HG02763 (cell line): Measurements from ENCODE around the gene LMNA.
"Not testable (repeated sequence)": the region's sequence is repeated elsewhere in the genome, so short reads cannot be mapped to it uniquely, and the experiment has no call there.

ENCODE experiments used
- ATAC-seq: cut with Tn5 transposase; IDR thresholded peaks from one replicate; pipeline ENCODE4 v1.9.1; 2021; ENCODE audit warnings: mild to moderate bottlenecking, moderate library complexity; ENCODE audit not compliant: unreplicated experiment

Gene LMNA

DNA sequence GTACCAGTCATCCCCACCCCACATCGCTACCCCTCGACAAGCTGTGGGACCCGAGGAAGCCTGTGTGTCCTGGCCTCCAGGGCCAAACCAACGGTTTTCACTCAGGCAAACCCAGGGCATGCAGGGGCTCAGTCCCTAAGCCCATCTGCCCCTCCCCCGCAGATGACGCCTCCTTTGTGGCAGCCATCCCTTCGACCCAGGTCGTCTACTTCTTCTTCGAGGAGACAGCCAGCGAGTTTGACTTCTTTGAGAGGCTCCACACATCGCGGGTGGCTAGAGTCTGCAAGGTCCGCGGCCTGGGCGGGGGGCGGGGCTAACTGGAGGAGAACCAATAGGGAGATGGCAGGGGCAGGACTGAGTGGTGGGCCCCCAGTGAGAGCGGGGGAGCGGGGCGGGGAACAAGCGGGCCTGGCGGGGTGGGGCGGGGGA, 46.2 kb downstream of the LMNA start:
- no peak for ATAC-seq

DNA sequence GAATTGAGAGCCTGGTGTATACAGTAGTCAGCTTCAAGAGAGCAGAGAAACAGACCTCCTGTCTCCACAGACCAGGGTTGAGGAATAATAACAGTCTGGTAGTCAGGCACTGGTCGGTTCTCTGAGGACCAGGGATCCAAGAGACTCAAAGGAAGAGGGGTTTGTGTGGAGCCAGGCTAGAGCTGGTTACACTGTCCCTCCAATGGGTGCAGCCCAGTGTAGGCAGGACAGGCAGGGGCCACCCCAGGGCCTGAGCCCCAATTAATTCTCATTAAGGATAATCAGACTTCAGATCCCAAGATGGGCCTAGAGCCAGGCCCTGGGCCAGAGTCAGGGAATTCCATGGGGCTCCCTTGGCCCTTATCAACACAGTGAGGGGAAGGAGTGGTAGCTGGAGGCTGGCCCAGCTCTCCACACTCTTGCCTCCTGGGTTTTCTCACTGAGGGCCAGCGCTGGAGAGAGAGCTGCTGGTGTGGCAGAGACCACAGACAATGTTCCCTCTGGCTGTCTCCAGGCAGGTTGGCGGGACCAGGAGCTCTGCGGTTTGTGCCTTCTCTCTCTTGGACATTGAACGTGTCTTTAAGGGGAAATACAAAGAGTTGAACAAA, 48.0 kb downstream of the LMNA start:
- ATAC-seq: no peak

DNA sequence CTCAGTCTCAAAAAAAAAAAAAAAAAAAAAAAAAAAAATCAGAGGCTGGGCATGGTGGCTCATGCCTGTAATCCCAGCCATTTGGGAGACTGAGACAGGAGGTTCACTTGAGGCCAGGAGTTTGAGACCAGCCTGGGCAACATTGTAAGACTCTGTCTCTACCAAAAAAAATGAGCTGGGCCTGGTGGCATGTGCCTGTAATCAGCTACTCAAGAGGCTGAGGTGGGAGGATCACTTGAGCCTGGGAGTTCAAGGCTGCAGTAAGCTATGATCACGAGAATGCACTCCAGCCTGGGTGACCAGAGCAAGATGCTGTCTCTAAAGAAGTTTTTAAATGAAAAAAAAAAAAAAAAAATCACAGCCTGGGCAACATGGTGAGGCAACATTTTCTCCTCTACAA, 49.2 kb downstream of the LMNA start:
- ATAC-seq: no peak

DNA sequence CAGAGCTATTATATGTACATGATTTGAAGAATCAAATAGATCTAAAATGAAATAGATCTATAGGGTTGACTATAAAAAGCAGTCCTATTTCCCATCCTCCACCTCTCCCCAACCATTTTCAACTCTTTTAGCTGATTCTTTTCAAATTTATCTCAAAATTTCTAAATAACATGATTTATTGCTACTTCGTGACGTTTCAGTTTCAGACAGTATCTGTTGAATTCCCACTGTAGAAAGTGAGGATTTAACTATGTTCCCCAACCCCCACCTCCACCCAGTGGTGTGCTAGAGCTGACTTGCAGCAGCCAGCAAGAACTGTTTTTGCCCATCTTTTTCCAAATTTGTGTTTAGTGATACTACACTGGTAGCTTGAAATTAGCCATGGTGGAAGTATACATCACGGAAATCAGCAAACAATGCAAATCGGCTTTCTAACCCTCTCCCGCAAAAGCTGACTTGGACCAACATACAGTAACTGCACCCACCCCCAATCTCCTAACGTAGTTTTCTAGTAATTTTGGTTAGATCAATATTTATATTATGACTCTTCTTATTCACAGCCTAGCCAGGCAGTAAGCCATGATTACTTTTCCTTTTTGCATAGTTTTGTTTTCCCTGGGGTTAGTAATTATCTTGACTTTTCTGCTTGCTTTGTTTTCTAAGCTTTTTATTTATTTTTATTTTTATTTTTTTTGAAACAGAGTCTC, 49.8 kb downstream of the LMNA start:
- ATAC-seq: no peak

DNA sequence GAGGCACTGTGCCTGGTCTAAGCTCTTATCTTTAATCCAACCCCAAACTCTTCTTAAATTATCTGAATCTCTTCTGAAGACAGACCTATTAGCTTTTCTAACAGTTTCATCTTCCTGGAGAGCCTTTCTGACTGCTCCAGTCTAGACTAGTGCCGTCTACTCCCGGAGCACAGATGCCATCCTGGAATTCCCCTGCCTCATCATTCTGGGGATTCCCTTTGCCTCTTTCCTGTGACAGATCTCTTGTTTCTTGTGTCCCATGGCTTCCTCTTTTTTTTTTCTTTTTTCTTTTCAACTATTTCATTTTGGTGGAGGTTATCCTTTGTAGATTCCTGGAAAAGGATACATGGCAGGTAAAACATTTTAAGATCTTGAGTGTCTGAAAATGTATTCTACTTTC, 50.6 kb downstream of the LMNA start:
- ATAC-seq: no peak

DNA sequence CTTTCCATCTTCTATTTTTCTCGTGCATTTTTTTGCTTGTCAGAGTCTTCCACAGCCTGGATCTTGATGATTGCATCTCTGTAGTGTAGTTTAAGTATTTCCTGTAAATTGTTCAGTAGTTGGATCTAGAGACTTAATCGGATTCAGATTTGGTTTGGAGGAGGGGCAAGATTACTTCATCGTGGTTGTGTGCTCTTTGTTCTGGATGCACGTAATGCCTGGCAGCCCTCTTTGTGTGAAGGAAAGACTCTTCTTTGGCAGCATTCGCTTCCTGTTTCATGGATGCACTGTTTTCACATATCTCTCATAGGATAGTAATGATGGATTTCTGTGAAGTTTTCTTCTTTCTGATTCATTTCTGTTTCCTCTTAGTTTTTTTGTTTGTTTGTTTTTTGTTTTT, 53.0 kb downstream of the LMNA start:
- ATAC-seq: no peak

DNA sequence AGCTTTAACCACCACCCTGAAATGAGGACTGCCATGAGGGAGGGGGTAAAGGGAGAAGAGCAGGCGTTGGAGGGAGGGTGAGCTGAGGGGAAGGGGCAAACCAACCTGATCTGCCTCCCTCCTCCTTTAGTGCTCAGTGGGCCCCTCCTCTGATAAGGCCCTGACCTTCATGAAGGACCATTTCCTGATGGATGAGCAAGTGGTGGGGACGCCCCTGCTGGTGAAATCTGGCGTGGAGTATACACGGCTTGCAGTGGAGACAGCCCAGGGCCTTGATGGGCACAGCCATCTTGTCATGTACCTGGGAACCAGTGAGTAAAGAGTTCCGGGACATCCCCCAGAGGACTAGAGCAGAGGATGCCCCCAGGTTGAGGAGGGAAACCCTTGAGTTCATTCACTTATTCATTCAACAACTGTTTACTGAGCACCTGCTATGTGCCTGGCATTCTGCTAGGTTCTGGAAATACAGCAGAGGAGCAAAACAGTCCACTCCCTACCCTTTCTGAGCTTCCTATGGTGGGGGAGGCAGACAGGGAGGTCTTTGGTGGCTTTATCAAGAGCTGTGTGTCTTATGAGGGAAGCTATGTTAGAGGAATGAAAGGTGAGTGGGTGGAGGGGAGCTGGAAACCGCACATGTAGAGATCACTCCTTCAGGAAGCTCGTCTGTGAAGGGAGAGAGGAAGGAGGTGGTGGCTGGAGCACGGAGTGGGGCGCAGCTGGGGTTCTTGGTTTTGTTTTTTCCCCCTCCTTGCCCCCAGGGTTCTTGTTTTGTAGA, 58.4 kb downstream of the LMNA start:
- ATAC-seq: no peak

DNA sequence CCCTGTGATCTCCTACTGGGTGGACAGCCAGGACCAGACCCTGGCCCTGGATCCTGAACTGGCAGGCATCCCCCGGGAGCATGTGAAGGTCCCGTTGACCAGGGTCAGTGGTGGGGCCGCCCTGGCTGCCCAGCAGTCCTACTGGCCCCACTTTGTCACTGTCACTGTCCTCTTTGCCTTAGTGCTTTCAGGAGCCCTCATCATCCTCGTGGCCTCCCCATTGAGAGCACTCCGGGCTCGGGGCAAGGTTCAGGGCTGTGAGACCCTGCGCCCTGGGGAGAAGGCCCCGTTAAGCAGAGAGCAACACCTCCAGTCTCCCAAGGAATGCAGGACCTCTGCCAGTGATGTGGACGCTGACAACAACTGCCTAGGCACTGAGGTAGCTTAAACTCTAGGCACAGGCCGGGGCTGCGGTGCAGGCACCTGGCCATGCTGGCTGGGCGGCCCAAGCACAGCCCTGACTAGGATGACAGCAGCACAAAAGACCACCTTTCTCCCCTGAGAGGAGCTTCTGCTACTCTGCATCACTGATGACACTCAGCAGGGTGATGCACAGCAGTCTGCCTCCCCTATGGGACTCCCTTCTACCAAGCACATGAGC, 62.2 kb downstream of the LMNA start:
- ATAC-seq: no peak

DNA sequence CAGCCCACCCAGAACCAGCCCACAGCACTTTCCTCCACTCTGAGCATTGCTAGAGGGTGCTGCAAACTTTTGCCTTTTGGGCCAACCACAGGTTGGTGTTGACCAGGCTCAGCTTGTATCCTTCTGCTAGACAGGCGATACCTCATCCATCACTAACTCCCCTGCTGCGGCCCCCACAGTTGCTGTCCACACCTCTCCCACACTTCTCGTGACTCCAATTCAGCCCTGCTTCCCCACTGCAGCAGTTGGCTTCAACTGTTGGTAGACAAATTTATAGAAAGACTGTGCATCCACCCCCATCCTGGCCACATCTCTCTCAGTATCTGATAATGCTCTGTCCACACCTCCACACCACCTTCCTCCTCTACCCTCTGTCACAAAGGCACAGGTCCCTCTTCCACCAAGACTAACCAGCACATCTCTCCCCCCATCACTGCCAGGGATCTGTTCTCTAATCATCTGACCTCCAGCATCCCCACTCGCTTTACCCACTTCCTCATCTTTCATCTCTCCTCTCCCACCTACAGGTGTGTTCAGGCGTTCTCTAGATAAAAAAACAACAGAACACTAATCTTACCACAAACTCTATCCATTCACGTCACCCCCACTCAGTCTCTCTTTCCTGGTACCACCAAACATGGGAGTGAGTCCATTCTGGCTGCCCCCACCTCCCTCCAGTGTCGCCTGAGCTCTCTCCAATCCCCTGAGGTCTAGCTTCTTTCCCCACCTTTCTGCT, 63.6 kb downstream of the LMNA start:
- no peak for ATAC-seq

DNA sequence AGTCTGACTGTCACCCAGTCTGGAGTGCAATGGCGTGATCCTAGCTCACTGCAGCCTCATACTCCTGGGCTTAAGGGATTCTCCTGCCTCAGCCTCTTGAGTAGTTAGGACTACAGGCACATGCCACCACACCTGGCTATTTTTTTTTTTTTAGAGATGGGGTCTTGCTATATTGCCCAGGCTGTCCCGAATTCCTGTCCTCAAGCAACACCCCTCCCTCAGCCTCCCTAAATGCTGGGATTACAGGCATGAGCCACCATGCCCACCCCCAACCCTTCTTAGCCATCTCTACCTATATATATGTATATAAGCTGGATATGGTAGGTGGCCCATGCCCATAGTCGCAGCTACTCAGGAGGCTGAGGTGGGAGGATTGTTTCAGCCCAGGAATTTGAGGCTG, 66.0 kb downstream of the LMNA start:
- no peak for ATAC-seq

DNA sequence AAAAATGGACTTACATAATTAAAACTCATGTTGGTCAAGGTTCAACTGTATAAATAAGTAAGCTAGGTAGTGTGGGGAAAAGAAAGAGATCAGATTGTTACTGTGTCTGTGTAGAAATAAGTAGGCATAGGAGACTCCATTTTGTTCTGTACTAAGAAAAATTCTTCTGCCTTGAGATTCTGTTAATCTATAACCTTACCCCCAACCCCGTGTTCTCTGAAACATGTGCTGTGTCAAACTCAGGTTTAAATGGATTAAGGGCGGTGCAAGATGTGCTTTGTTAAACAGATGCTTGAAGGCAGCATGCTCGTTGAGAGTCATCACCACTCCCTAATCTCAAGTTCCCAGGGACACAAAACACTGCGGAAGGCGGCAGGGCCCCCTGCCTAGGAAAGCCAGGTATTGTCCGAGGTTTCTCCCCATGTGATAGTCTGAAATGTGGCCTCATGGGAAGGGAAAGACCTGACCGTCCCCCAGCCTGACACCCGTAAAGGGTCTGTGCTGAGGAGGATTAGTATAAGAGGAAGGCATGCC, 66.9 kb downstream of the LMNA start:
- ATAC-seq: not testable (repeated sequence)

DNA sequence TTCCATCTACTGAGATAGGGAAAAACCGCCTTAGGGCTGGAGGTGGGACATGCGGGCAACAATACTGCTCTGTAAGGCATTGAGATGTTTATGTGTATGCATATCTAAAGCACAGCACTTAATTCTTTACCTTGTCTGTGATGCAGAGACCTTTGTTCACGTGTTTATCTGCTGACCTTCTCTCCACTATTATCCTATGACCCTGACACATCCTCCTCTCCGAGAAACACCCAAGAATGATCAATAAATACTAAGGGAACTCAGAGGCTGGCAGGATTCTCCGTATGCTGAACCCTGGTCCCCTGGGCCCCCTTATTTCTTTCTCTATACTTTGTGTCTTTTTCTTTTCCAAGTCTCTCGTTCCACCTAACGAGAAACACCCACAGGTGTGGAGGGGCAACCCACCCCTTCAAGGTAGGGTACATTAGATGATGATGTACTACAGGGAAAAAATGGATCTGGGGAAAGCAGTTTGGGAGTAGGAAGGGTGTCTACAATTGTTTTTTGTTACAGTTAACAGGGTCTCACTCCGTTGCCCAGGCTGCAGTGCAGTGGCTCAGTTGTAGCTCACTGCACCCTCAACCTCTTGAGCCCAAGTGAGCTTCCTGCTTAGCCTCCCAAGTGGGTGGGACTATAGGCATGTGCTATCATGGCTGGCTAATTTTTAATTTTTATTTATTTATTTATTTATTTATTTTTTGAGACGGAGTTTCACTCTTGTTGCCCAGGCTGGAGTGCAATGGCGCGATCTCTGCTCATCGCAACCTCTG, 67.7 kb downstream of the LMNA start:
- not testable (repeated sequence) for ATAC-seq

DNA sequence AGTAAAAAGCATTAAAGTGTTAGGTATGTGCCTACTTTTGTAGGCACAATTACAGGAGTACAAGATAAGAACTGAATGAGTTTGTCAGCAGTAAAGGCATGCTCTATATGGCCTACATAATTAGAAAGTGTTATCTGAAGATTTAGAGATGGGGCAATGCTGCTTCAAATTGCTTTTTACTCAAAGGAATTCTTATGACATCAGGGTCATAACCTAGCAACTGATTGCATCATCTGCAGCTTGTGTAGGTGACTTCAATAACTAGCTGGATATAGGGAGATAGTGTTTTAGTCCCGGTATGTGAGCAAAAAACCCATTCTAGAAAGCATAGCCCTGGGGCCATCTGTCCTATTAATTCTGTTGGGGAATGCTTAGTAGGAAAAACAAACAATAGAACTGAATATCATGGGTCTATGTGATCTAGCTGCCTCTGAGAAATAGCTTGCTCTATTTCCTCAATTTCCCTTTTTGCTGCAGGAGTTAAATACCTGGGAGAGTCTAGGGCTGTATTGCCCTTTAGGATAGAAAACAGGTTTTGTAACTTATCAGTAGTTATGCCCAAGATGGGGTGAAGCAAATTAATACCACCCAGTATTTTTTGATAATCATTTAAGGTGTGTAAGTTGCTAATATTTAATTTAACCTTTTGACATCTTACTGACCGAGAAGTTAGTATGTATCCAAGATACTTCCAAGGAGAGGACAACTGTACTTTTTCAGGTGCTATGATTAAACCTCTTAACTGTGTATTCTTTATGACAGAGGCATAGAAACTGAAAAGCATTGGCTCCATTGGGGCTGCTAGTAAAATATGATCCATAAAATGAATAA, 72.1 kb downstream of the LMNA start:
- not testable (repeated sequence) for ATAC-seq
